ENCODE measurements around the gene MRTFA. TPM values are rescaled to one million over a fixed set of nuclear protein-coding genes. Genes with fewer than 3 reads are reported as not detected.
A peak's percentile ranks its signal among the peaks of the same experiment; 100 is the strongest.

The MRTFA gene
- total RNA-seq, 1 donor from 2014 or later = 68.4 TPM

DNA sequence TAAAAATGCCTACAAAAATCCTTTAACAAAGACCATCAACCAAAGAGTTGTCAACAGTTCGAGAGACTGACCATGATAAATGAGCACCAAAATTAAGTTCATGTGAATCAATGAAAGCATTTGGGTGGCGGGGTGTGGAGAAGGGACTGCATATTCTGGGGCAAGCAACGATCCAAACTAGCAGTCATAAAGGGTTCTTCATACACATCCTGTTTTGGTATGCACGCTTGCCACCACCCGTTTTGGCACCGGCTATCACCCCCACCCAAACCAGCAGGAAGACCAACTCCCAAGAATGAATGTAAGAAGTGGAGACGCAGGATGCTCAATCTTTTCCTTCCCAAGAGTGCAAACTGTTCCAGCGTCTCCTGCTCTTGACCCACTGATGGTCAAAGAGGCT lies 185.3 kb downstream of the MRTFA start:
- Mint-ChIP-seq H3K4me3 (ENCODE audit: unreplicated experiment) (no peak overlapping the region), H3K4me1 (ENCODE audit: unreplicated experiment) (peaks cover 17% of the 10 kb centered on the region), H3K27ac (ENCODE audit: unreplicated experiment) (peak overlapping the region; percentile 57), H3K36me3 (ENCODE audit: low read depth, unreplicated experiment) (no peaks in the 10 kb centered on the region), H3K27me3 (ENCODE audit: unreplicated experiment) (peaks cover 2% of the 10 kb centered on the region), H3K9me3 (ENCODE audit: unreplicated experiment) (no peaks in the 10 kb centered on the region)
- TF ChIP-seq, protein P1, sequence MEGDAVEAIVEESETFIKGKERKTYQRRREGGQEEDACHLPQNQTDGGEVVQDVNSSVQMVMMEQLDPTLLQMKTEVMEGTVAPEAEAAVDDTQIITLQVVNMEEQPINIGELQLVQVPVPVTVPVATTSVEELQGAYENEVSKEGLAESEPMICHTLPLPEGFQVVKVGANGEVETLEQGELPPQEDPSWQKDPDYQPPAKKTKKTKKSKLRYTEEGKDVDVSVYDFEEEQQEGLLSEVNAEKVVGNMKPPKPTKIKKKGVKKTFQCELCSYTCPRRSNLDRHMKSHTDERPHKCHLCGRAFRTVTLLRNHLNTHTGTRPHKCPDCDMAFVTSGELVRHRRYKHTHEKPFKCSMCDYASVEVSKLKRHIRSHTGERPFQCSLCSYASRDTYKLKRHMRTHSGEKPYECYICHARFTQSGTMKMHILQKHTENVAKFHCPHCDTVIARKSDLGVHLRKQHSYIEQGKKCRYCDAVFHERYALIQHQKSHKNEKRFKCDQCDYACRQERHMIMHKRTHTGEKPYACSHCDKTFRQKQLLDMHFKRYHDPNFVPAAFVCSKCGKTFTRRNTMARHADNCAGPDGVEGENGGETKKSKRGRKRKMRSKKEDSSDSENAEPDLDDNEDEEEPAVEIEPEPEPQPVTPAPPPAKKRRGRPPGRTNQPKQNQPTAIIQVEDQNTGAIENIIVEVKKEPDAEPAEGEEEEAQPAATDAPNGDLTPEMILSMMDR (IDR thresholded peaks at IDR 0.05; ENCODE audit: unreplicated experiment) = no peak
- no peak for DNase-seq (ENCODE audit: low spot score)

- no peaks in the 10 kb centered on the region for H3K9me3 Mint-ChIP-seq (ENCODE audit: unreplicated experiment)
- H3K4me3 Mint-ChIP-seq (ENCODE audit: unreplicated experiment) = no peak overlapping the region
- DNase-seq (ENCODE audit: low spot score) = no peak
- no peak overlapping the region for H3K27ac Mint-ChIP-seq (ENCODE audit: unreplicated experiment)
- H3K36me3 Mint-ChIP-seq (ENCODE audit: low read depth, unreplicated experiment) = no peaks in the 10 kb centered on the region
- peaks cover 17% of the 10 kb centered on the region for H3K4me1 Mint-ChIP-seq (ENCODE audit: unreplicated experiment)
- TF ChIP-seq, protein P1 (IDR thresholded peaks at IDR 0.05; ENCODE audit: unreplicated experiment) = no peak
- H3K27me3 Mint-ChIP-seq (ENCODE audit: unreplicated experiment) = peaks cover 3% of the 10 kb centered on the region
Measured at GRCh38 chr22:40450616-40451015, 185.9 kb downstream of the MRTFA start.

GRCh38 chr22:40449676-40450035 lies 186.9 kb downstream of the MRTFA start:
- TF ChIP-seq, protein P1 (IDR thresholded peaks at IDR 0.05; ENCODE audit: unreplicated experiment) = no peak
- Mint-ChIP-seq H3K27ac (ENCODE audit: unreplicated experiment) (no peak overlapping the region), H3K4me1 (ENCODE audit: unreplicated experiment) (peaks cover 17% of the 10 kb centered on the region), H3K36me3 (ENCODE audit: low read depth, unreplicated experiment) (peaks cover 4% of the 10 kb centered on the region), H3K9me3 (ENCODE audit: unreplicated experiment) (no peaks in the 10 kb centered on the region), H3K27me3 (ENCODE audit: unreplicated experiment) (peaks cover 4% of the 10 kb centered on the region), H3K4me3 (ENCODE audit: unreplicated experiment) (no peak overlapping the region)
- DNase-seq (ENCODE audit: low spot score) = no peak

GRCh38 chr22:40446203-40446602 lies 190.3 kb downstream of the MRTFA start:
- DNase-seq (ENCODE audit: low spot score) = no peak
- Mint-ChIP-seq H3K4me3 (ENCODE audit: unreplicated experiment) (no peak overlapping the region), H3K27ac (ENCODE audit: unreplicated experiment) (no peak overlapping the region), H3K36me3 (ENCODE audit: low read depth, unreplicated experiment) (peaks cover 9% of the 10 kb centered on the region), H3K9me3 (ENCODE audit: unreplicated experiment) (no peaks in the 10 kb centered on the region), H3K27me3 (ENCODE audit: unreplicated experiment) (peaks cover 2% of the 10 kb centered on the region), H3K4me1 (ENCODE audit: unreplicated experiment) (peaks cover 7% of the 10 kb centered on the region)
- TF ChIP-seq, protein P1 (IDR thresholded peaks at IDR 0.05; ENCODE audit: unreplicated experiment) = no peak

DNA sequence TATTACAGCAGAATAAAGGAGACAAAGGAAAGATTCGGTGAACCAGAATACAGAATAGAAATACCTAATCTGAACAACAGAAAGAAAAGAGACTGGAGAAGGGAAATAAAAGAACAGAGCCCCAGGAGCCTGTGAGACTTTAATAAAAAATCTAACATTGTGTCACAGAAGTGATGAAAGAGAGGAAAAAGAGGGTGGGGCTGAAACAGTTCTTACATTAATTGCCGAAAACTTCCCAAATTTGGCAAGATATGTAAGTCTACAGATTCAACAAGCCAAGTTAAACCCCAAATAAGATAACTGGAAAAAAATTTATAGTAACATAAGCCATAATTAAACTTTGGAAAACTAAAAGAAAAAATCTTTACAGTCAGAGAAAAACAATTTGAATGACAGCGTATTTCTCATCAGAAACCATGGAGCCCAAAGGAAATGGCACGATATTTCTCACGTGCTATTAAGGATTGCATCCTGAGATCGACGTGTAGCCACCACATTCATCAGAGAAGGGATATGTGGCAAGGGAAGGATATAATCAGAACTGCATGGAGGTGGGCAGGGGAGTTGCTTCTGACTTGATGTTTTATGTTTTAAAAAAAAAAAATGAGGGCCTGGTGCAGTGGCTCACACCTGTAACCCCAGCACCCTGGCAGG lies 192.2 kb downstream of the MRTFA start:
- H3K9me3 Mint-ChIP-seq (ENCODE audit: unreplicated experiment) = no peaks in the 10 kb centered on the region
- TF ChIP-seq, protein P1 (IDR thresholded peaks at IDR 0.05; ENCODE audit: unreplicated experiment) = no peak
- no peak overlapping the region for H3K27ac Mint-ChIP-seq (ENCODE audit: unreplicated experiment)
- no peak for DNase-seq (ENCODE audit: low spot score)
- H3K4me1 Mint-ChIP-seq (ENCODE audit: unreplicated experiment) = peaks cover 13% of the 10 kb centered on the region
- H3K4me3 Mint-ChIP-seq (ENCODE audit: unreplicated experiment) = no peak overlapping the region
- peaks cover 5% of the 10 kb centered on the region for H3K27me3 Mint-ChIP-seq (ENCODE audit: unreplicated experiment)
- H3K36me3 Mint-ChIP-seq (ENCODE audit: low read depth, unreplicated experiment) = peaks cover 12% of the 10 kb centered on the region
